IMR-90 (cell line): ENCODE results near the gene ANKRD13D.

ENCODE experiments used
- CEBPB ChIP-seq: IDR thresholded peaks from 2 replicates; pipeline ENCODE4 v1.6.1; 2012; ENCODE audit warnings: low read depth, low read length, improper control_type of control experiment
- CTCF ChIP-seq: conservative IDR thresholded peaks from 2 replicates; pipeline ENCODE4 v1.5.1; 2012; ENCODE audit warnings: mild to moderate bottlenecking, low read depth, low read length, improper control_type of control experiment
- POLR2A ChIP-seq: IDR thresholded peaks from 2 replicates; pipeline ENCODE4 v1.6.1; 2012; ENCODE audit warnings: mild to moderate bottlenecking, low read depth, low read length
- RFX5 ChIP-seq: IDR thresholded peaks from 2 replicates; pipeline ENCODE4 v1.8.0; 2012; ENCODE audit warnings: low read depth, mild to moderate bottlenecking, low read length, moderate library complexity

- TF ChIP-seq CTCF = no peak
- TF ChIP-seq POLR2A = no peak
- TF ChIP-seq RFX5 = no peak
- no peak for TF ChIP-seq CEBPB
Observed at GRCh38 chr11:67266449-67267187, 22.5 kb upstream of the ANKRD13D start, which contains the start of gene GRK2.
